CD4-positive, alpha-beta memory T cell (primary cell): Measurements from ENCODE around the gene ESRRA. TPM values are rescaled to one million over a fixed set of nuclear protein-coding genes. Genes with fewer than 3 reads are reported as not detected.
A peak's percentile ranks its signal among the peaks of the same experiment; 100 is the strongest.

Experiments
- CTCF ChIA-PET: fragments of 350-600 bp; sonication (Branson Sonifier 250); formaldehyde crosslinking; loops from one replicate; lab custom pipeline; 2021; ENCODE audit warnings: inconsistent platforms; ENCODE audit not compliant: partially characterized antibody; lab: Charles Lee
- POLR2A ChIA-PET: fragments of 350-600 bp; sonication (Branson Sonifier 250); formaldehyde crosslinking; loops from one replicate; lab custom pipeline; 2021; ENCODE audit not compliant: partially characterized antibody; lab: Charles Lee
- DNase-seq, 5 donors: peaks; one replicate each; pipeline versions ENCODE4 v3.0.0 to v3.0.0-alpha.2; 2020 to 2022; ENCODE audit warnings: mixed read lengths in 1 of 5
- H3K27ac ChIP-seq: one replicate; pipeline ENCODE4 v1.7.0; 2013; ENCODE audit warnings: low read depth, low read length
- H3K27me3 ChIP-seq: 2 replicates; pipeline ENCODE4 v1.7.0; 2013; ENCODE audit warnings: mild to moderate bottlenecking, low read length, moderate library complexity; ENCODE audit not compliant: insufficient read depth
- H3K36me3 ChIP-seq: 2 replicates; pipeline ENCODE4 v1.7.0; 2013; ENCODE audit warnings: mild to moderate bottlenecking, low read length, moderate library complexity; ENCODE audit not compliant: insufficient read depth
- H3K4me1 ChIP-seq: 2 replicates; pipeline ENCODE4 v1.7.0; 2013; ENCODE audit warnings: mild to moderate bottlenecking, low read length, moderate library complexity; ENCODE audit not compliant: insufficient read depth
- H3K4me3 ChIP-seq, 2 donors: one replicate each; pipeline ENCODE4 v1.7.0; 2013; ENCODE audit warnings: low read length in 2 of 2, mild to moderate bottlenecking in 1 of 2
- H3K9me3 ChIP-seq, 2 donors: one replicate each; pipeline ENCODE4 v1.7.0; 2013; ENCODE audit warnings: low read length in 2 of 2, control low read depth in 1 of 2; ENCODE audit not compliant: control insufficient read depth in 1 of 2
- H3K27ac Mint-ChIP-seq, 7 donors: one replicate each; pipeline ENCODE4 v1.8.0; 2020 to 2021; ENCODE audit warnings: mixed read lengths in 7 of 7, mild to moderate bottlenecking in 6 of 7, inconsistent platforms in 3 of 7, moderate library complexity in 3 of 7
- H3K27me3 Mint-ChIP-seq, 2 donors: one replicate each; pipeline ENCODE4 v1.8.0; 2020 to 2021; ENCODE audit warnings: mixed read lengths in 2 of 2
- H3K36me3 Mint-ChIP-seq, 2 donors: one replicate each; pipeline ENCODE4 v1.8.0; 2020 to 2021; ENCODE audit warnings: mixed read lengths in 2 of 2, inconsistent platforms in 1 of 2, mild to moderate bottlenecking in 1 of 2
- H3K4me1 Mint-ChIP-seq, 4 donors: one replicate each; pipeline ENCODE4 v1.8.0; 2020 to 2021; ENCODE audit warnings: mixed read lengths in 4 of 4, mild to moderate bottlenecking in 1 of 4
- H3K4me3 Mint-ChIP-seq, 8 donors: one replicate each; pipeline ENCODE4 v1.8.0; 2020 to 2021; ENCODE audit warnings: mixed read lengths in 8 of 8, mild to moderate bottlenecking in 7 of 8, moderate library complexity in 6 of 8, inconsistent platforms in 3 of 8
- H3K9me3 Mint-ChIP-seq, 8 donors: one replicate each; pipeline ENCODE4 v1.8.0; 2020 to 2021; ENCODE audit warnings: mixed read lengths in 8 of 8, mild to moderate bottlenecking in 5 of 8, inconsistent platforms in 3 of 8, moderate library complexity in 1 of 8
- intact Hi-C: fragments of 100-400 bp; cut with micrococcal nuclease; formaldehyde crosslinking; loops from one replicate; pipeline ENCODE4 v1.15.1; 2023
- polyA plus RNA-seq, 2 donors: library from polyadenylated mRNA; unstranded; fragments of 300-500 nt; fragmentation: Illumina TruSeq; gene quantifications; one replicate each; pipeline ENCODE4 v1.2.3, GENCODE V29; 2021
- total RNA-seq, 2 experiments: library from RNA; stranded (reverse); gene quantifications; one replicate each; pipeline ENCODE4 v1.2.3, GENCODE V29; 2021

The ESRRA gene
- total and polyA plus RNA-seq, 4 experiments from 2014 or later = 4.4 to 31.9 (median 20.9) TPM

DNA sequence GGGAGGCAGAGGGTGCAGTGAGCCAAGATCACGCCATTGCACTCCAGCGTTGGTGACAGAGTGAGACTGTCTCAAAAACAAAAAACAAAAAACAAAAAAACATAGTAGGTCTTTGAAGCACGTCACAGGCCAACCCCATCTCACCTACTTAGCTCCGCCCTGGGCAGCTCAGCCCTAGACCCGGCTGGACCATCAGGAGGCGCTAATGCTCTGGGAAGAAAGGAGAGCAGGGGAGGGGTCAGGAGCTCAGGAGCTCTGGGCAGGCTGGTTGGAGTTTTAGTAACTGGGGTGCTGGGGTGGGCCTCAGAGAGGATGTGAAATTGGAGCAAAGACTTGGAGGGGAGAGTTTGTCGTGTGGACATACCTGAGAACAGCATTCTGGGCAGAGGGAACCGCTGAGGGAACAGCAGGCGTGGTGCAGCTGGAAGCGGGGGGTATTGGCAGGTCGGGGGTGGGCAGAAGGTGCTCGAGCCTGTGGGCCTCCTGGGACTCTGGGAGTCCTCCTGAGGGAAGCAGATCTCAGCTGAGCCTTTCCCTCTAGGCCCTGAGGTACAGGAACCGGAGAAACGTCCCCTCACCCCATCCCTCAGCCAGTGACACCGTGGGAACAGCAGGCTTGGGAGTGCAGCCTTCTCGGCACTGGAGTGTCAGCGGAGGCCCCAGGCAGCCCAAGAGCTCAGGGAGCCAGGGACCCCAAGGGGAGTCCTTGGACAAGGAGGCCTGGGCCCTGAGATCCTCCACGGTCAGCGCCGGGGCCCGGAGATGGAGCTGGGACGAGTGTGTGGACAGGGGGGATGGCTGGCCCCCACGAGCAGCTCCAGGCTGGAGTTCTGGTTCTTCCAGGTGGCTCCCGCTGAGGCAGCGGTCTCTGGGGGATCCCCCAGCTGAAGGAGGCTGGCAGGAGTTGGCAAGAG lies 51.4 kb downstream of the ESRRA start:
- H3K27ac ChIP-seq = no peak overlapping the region

DNA sequence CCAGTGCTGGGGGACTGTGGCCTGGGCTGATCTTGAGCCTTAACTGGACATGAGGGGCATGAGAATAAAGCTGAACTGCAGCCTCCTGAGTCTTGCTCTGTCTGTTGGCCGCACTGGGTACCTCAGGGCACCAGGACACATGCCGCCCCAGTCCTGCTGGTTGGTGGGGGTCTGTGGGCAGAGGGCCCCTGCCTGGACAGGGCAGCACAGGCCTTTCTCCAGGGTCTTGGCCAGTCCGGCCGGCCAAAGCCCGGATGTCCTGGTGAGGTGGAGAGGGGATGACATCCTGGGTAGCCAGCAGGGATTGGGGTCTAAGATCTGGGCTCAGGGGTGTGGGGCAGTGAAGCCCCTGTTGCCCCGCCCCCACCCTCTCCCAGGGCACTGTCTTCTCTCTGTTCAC lies 52.1 kb downstream of the ESRRA start:
- ChIA-PET CTCF (interaction anchor here (1.6 to 4.4 kb wide), 2 partner anchors 40 to 151 kb away, joined by 3 to 24 read pairs; partner anchors contain the start of genes FERMT3, PRDX5 and TRMT112), POLR2A (interaction anchor here (5.0 to 7.7 kb wide), 2 partner anchors 17 to 40 kb away, joined by 38 to 69 read pairs; partner anchors contain the start of genes CCDC88B, PRDX5 and TRMT112)
- Mint-ChIP-seq H3K4me3 (peak overlapping the region in 4 of 8 donors; percentile 24 to 81 (median 72)), H3K4me1 (peaks cover 17 to 40% (median 23%) of the 10 kb centered on the region in 4 donors), H3K27ac (peak overlapping the region in 2 of 7 donors; percentile 42 to 72), H3K36me3 (peaks cover 7 to 25% of the 10 kb centered on the region in 2 donors), H3K9me3 (no peaks in the 10 kb centered on the region), H3K27me3 (no peaks in the 10 kb centered on the region)
- Histone ChIP-seq H3K4me1 (peaks cover 30% of the 10 kb centered on the region), H3K4me3 (no peak overlapping the region), H3K27ac (no peak overlapping the region), H3K36me3 (peaks cover 8% of the 10 kb centered on the region), H3K27me3 (no peaks in the 10 kb centered on the region), H3K9me3 (no peaks in the 10 kb centered on the region)
- intact Hi-C loops = loop anchor here (5.0 kb wide), 1 partner anchor 40 kb away; the partner anchor contains the start of genes PRDX5 and TRMT112
- no peak for DNase-seq

More for the DNA sequence above, 51.4 kb downstream of the ESRRA start:
- Mint-ChIP-seq H3K4me3 (peak overlapping the region in 7 of 8 donors; percentile 31 to 74 (median 68)), H3K4me1 (peaks cover 15 to 35% (median 23%) of the 10 kb centered on the region in 4 donors), H3K27ac (peak overlapping the region in 4 of 7 donors; percentile 19 to 80 (median 72)), H3K27me3 (no peaks in the 10 kb centered on the region), H3K36me3 (peaks cover under 1 to 18% of the 10 kb centered on the region in 2 donors), H3K9me3 (no peaks in the 10 kb centered on the region)
- DNase-seq = peak in 1 of 5 donors; percentile 19
- Histone ChIP-seq H3K27me3 (no peaks in the 10 kb centered on the region), H3K4me1 (peaks cover 30% of the 10 kb centered on the region), H3K4me3 (no peak overlapping the region), H3K36me3 (peaks cover 8% of the 10 kb centered on the region), H3K9me3 (no peaks in the 10 kb centered on the region)
- intact Hi-C loops = loop anchor here (5.0 kb wide), 1 partner anchor 39 kb away; the partner anchor contains the start of genes PRDX5 and TRMT112
- CTCF ChIA-PET = interaction anchor here (1.0 to 4.3 kb wide), 3 partner anchors 39 to 150 kb away, joined by 3 to 21 read pairs (median 3); partner anchors contain the start of genes FERMT3, PRDX5 and TRMT112
- POLR2A ChIA-PET = interaction anchor here (0.9 to 7.7 kb wide), 3 partner anchors 16 to 332 kb away, joined by 3 to 69 read pairs (median 38); partner anchors contain the start of genes CCDC88B, PRDX5 and TRMT112

DNA sequence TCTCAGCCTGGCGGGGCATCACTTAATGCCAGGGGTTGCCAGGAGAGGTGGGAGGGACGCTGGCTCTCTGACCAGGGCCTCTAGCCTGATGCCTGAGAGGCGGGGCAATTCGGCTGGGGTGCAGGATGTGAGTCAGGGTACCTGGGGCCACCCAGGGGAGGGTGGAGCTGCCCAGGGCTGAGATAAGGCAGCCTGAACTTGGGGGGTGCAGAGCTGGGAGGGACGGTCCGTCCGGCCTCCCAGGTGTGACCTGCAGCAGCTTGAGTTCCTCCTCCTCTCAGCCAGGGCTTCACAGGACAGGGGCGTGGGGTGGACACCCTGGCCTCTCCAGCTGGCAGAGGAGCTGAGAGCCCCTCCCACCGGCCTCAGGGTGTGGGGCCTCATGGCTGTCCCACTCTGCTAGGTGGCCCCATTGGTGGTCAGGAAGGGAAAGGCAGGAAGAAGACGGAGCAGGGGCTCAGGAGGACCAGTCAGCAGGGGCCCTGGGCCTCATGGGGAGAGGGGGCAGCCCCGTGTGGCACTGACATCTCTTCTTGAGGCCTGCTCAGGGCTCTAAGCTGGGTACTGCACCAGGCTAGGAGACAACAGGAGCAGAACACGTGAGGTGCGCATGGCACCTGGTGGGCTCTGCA lies 52.7 kb downstream of the ESRRA start:
- ChIA-PET CTCF (interaction anchor here (1.6 to 4.4 kb wide), 2 partner anchors 40 to 151 kb away, joined by 3 to 24 read pairs; partner anchors contain the start of genes FERMT3, PRDX5 and TRMT112), POLR2A (interaction anchor here (5.0 to 7.7 kb wide), 2 partner anchors 17 to 41 kb away, joined by 38 to 69 read pairs; partner anchors contain the start of genes CCDC88B, PRDX5 and TRMT112)
- intact Hi-C loops = loop anchor here (5.0 kb wide), 1 partner anchor 41 kb away; the partner anchor contains the start of genes PRDX5 and TRMT112
- Histone ChIP-seq H3K27ac (peak overlapping the region; percentile 62), H3K9me3 (no peaks in the 10 kb centered on the region), H3K4me3 (peak overlapping the region in 1 of 2 donors; percentile 53), H3K4me1 (peaks cover 30% of the 10 kb centered on the region), H3K36me3 (peaks cover 9% of the 10 kb centered on the region), H3K27me3 (no peaks in the 10 kb centered on the region)
- Mint-ChIP-seq H3K9me3 (no peaks in the 10 kb centered on the region), H3K4me3 (peak overlapping the region; percentile 52 to 84 (median 67)), H3K4me1 (peaks cover 17 to 43% (median 23%) of the 10 kb centered on the region in 4 donors), H3K36me3 (peaks cover 10 to 29% of the 10 kb centered on the region in 2 donors), H3K27me3 (no peaks in the 10 kb centered on the region), H3K27ac (peak overlapping the region in 5 of 7 donors; percentile 21 to 72 (median 57))
- DNase-seq = peak in 1 of 5 donors; percentile 12

GRCh38 chr11:64358536-64358906 lies 53.2 kb downstream of the ESRRA start:
- no peaks in the 10 kb centered on the region for H3K9me3 ChIP-seq
- H3K4me1 Mint-ChIP-seq = peaks cover 17 to 45% (median 23%) of the 10 kb centered on the region in 4 donors
- H3K27ac ChIP-seq = peak overlapping the region; percentile 62
- H3K27me3 Mint-ChIP-seq = no peaks in the 10 kb centered on the region
- peak overlapping the region; percentile 10 to 84 (median 64) for H3K4me3 Mint-ChIP-seq
- POLR2A ChIA-PET = interaction anchor here (5.0 to 7.7 kb wide), 2 partner anchors 18 to 41 kb away, joined by 38 to 69 read pairs; partner anchors contain the start of genes CCDC88B, PRDX5 and TRMT112
- peaks cover 12 to 34% of the 10 kb centered on the region in 2 donors for H3K36me3 Mint-ChIP-seq
- H3K27ac Mint-ChIP-seq = peak overlapping the region in 1 of 7 donors; percentile 35
- peaks cover 30% of the 10 kb centered on the region for H3K4me1 ChIP-seq
- H3K27me3 ChIP-seq = no peaks in the 10 kb centered on the region
- H3K4me3 ChIP-seq = peak overlapping the region; percentile 47 to 53
- H3K36me3 ChIP-seq = peaks cover 14% of the 10 kb centered on the region
- intact Hi-C loops = loop anchor here (5.0 kb wide), 1 partner anchor 41 kb away; the partner anchor contains the start of genes PRDX5 and TRMT112
- H3K9me3 Mint-ChIP-seq = no peaks in the 10 kb centered on the region
- DNase-seq = no peak
- CTCF ChIA-PET = interaction anchor here (1.6 to 4.4 kb wide), 2 partner anchors 41 to 152 kb away, joined by 3 to 24 read pairs; partner anchors contain the start of genes FERMT3, PRDX5 and TRMT112

DNA sequence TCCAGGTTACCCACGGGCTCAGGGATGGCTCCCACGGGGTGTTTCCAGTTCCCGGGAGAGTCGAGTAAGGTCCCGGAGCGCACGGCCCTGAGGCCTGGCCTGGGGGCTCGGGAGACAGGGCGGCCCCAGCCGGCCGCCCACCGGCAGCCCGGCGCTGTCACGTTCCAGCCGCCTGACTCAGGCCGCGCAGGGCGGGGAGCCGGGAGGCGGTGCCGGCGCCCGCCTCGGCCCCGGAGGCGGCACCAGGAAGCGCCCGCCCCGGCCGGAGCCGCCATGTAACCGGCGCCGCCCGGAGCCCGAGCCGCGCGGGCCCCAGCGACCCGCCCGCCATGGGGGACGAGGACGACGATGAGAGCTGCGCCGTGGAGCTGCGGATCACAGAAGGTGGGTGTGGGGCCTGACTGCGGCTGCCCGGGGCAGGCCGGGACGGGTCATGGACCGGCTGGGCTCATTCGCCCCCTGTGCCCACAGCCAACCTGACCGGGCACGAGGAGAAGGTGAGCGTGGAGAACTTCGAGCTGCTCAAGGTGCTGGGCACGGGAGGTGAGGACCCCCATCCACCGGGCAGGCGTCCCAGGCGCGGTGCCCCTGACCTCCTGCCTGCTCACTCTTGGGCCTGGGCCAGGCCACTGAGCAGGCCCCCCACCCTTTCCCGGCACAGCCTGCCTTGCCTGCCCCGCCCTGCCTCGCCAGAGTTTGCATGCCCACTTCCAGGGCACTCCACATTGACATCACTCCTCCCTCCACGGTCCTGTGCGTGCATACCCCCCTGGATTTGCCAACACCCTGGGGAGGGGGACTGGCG lies 53.8 kb downstream of the ESRRA start, which contains the start of gene RPS6KA4:
Gene RPS6KA4, plus strand, starts transcription at position 256 of the 805 bp plus-strand sequence. Its CDS starts 74 bp downstream, at position 330.
- peaks cover 13 to 37% of the 10 kb centered on the region in 2 donors for H3K36me3 Mint-ChIP-seq
- peak within 1 kb of the TSS; percentile 89 to 96 (median 94) for H3K4me3 Mint-ChIP-seq
- Histone ChIP-seq H3K36me3 (peaks cover 15% of the 10 kb centered on the region), H3K27ac (peak within 1 kb of the TSS; percentile 62), H3K4me1 (peaks cover 30% of the 10 kb centered on the region), H3K27me3 (no peaks in the 10 kb centered on the region), H3K9me3 (no peaks in the 10 kb centered on the region), H3K4me3 (peak within 1 kb of the TSS; percentile 47 to 53)
- peak within 1 kb of the TSS; percentile 65 to 95 (median 80) for H3K27ac Mint-ChIP-seq
- peak in 3 of 5 donors; percentile 36 to 53 (median 50) for DNase-seq
- H3K4me1 Mint-ChIP-seq = peaks cover 17 to 45% (median 23%) of the 10 kb centered on the region in 4 donors
- H3K27me3 Mint-ChIP-seq = no peaks in the 10 kb centered on the region
- ChIA-PET CTCF (interaction anchor here (0.8 to 4.4 kb wide), 9 partner anchors 10 to 294 kb away, joined by 3 to 24 read pairs (median 3); partner anchors contain the start of genes FERMT3, PRDX5 and TRMT112), POLR2A (interaction anchor here (0.6 to 7.7 kb wide), 8 partner anchors 11 to 152 kb away, joined by 3 to 69 read pairs (median 4); partner anchors contain the start of genes CCDC88B, FERMT3, PRDX5 and TRMT112)
- intact Hi-C loops = loop anchor here (1.0 to 5.0 kb wide), 2 partner anchors 17 to 42 kb away; partner anchors contain the start of genes PRDX5 and TRMT112
- H3K9me3 Mint-ChIP-seq = no peaks in the 10 kb centered on the region
